ENCODE results near the gene AKAP7.

The AKAP7 gene

DNA sequence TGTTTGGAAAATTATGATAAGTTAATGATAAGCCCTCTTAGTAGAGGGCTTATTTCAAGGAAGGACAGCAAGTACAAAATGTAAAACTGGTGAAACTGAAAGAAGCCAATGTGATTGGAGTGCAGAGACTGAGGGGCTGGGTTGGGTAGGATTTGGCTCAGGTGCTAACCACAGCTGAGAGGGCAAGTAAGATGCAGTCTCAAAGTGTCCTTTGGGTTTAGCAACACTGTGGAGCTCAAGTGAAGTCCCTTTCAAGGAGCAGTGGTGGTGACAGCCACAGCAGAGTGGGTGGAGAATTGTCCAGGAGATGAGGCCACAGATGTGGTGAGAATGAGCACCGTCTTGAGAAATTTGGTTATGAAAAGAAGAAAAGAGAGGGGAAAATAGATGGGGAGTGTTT is 181.4 kb downstream of the AKAP7 start:
- Histone ChIP-seq H3F3A (ENCODE audit: insufficient read depth, low read length) (no peaks in the 10 kb centered on the region), H3K4me3 (ENCODE audit: low read length) (no peak overlapping the region), H3K9me3 (replicated peaks; ENCODE audit: insufficient read depth, low read length) (no peaks in the 10 kb centered on the region), H3K4me1 (ENCODE audit: low read length) (no peaks in the 10 kb centered on the region), H3K27ac (ENCODE audit: low read length) (no peak overlapping the region), H2AFZ (ENCODE audit: low read length) (no peak overlapping the region), H3K27me3 (replicated peaks; ENCODE audit: insufficient read depth, low read length) (no peaks in the 10 kb centered on the region), H3K9me2 (replicated peaks; ENCODE audit: insufficient read depth, low read length) (no peaks in the 10 kb centered on the region), H4K20me1 (ENCODE audit: insufficient read depth, low read length) (no peaks in the 10 kb centered on the region), H3K9ac (ENCODE audit: low read length) (no peak overlapping the region), H3K79me2 (ENCODE audit: low read length) (no peaks in the 10 kb centered on the region), H3K4me2 (ENCODE audit: low read depth, low read length) (no peak overlapping the region), H3K36me3 (replicated peaks; ENCODE audit: insufficient read depth, low read length) (no peaks in the 10 kb centered on the region)
- TF ChIP-seq EZH2 (optimal IDR thresholded peaks at IDR 0.05; ENCODE audit: low read depth, low read length), result no peak
- TF ChIP-seq, protein P1, sequence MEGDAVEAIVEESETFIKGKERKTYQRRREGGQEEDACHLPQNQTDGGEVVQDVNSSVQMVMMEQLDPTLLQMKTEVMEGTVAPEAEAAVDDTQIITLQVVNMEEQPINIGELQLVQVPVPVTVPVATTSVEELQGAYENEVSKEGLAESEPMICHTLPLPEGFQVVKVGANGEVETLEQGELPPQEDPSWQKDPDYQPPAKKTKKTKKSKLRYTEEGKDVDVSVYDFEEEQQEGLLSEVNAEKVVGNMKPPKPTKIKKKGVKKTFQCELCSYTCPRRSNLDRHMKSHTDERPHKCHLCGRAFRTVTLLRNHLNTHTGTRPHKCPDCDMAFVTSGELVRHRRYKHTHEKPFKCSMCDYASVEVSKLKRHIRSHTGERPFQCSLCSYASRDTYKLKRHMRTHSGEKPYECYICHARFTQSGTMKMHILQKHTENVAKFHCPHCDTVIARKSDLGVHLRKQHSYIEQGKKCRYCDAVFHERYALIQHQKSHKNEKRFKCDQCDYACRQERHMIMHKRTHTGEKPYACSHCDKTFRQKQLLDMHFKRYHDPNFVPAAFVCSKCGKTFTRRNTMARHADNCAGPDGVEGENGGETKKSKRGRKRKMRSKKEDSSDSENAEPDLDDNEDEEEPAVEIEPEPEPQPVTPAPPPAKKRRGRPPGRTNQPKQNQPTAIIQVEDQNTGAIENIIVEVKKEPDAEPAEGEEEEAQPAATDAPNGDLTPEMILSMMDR (IDR thresholded peaks at IDR 0.05; ENCODE audit: low read length), result no peak
- no peak for TF ChIP-seq EZH2phosphoT487 (IDR thresholded peaks at IDR 0.05; ENCODE audit: low read length)
- DNase-seq, result no peak

DNA sequence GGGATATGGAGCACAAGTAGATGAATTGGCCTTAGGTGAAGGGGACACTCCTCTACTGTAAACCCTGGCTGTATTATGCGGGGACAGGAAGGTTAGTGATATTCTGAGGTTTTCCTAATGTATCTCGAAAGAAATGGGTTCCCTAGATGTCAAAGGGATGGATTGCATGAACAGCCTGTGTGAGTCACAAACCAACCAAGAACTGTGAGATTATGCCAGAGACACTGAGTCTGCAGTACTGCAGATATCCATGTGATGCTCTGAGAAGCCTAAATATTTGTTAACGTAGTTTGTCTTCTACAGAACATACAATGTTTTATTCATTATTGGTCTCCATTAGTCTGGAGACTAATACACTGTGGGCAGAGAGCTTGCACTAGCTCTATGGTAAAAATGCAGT is 182.2 kb downstream of the AKAP7 start:
- no peaks in the 10 kb centered on the region for H3K9me3 ChIP-seq (replicated peaks; ENCODE audit: insufficient read depth, low read length)
- no peak overlapping the region for H3K9ac ChIP-seq (ENCODE audit: low read length)
- no peaks in the 10 kb centered on the region for H3K27me3 ChIP-seq (replicated peaks; ENCODE audit: insufficient read depth, low read length)
- H4K20me1 ChIP-seq (ENCODE audit: insufficient read depth, low read length), result no peaks in the 10 kb centered on the region
- no peak overlapping the region for H3K4me3 ChIP-seq (ENCODE audit: low read length)
- no peaks in the 10 kb centered on the region for H3K79me2 ChIP-seq (ENCODE audit: low read length)
- no peak overlapping the region for H3K27ac ChIP-seq (ENCODE audit: low read length)
- H3F3A ChIP-seq (ENCODE audit: insufficient read depth, low read length), result no peaks in the 10 kb centered on the region
- H2AFZ ChIP-seq (ENCODE audit: low read length), result no peak overlapping the region
- no peaks in the 10 kb centered on the region for H3K4me1 ChIP-seq (ENCODE audit: low read length)
- H3K4me2 ChIP-seq (ENCODE audit: low read depth, low read length), result no peak overlapping the region
- TF ChIP-seq EZH2 (optimal IDR thresholded peaks at IDR 0.05; ENCODE audit: low read depth, low read length) (no peak), EZH2phosphoT487 (IDR thresholded peaks at IDR 0.05; ENCODE audit: low read length) (no peak)
- TF ChIP-seq, protein P1 (IDR thresholded peaks at IDR 0.05; ENCODE audit: low read length), result no peak
- no peak for DNase-seq
- H3K36me3 ChIP-seq (replicated peaks; ENCODE audit: insufficient read depth, low read length), result no peaks in the 10 kb centered on the region
- no peaks in the 10 kb centered on the region for H3K9me2 ChIP-seq (replicated peaks; ENCODE audit: insufficient read depth, low read length)

DNA sequence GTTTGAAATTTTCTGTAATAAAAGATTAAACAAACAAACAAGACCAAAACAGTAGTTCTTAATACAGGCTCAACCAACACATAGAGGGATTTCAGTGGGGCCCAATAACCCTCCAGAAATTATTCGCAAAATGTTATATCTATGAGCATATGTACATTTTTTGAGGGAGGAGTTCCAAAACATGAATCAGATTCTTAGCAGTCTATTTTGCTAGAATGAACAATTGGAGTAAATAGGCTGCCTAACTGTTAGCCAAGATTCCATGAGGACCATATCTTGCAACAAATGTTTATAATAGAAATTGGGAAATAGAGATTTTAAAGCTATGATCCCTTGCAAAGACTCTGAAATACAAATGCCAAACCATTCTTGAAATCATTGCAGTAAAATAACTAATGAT is 186.3 kb downstream of the AKAP7 start:
- Histone ChIP-seq H3F3A (ENCODE audit: insufficient read depth, low read length) (no peaks in the 10 kb centered on the region), H3K27me3 (replicated peaks; ENCODE audit: insufficient read depth, low read length) (no peaks in the 10 kb centered on the region), H3K4me2 (ENCODE audit: low read depth, low read length) (no peak overlapping the region), H3K9me2 (replicated peaks; ENCODE audit: insufficient read depth, low read length) (no peaks in the 10 kb centered on the region), H3K27ac (ENCODE audit: low read length) (no peak overlapping the region), H3K4me1 (ENCODE audit: low read length) (no peaks in the 10 kb centered on the region), H3K4me3 (ENCODE audit: low read length) (no peak overlapping the region), H3K36me3 (replicated peaks; ENCODE audit: insufficient read depth, low read length) (no peaks in the 10 kb centered on the region), H3K79me2 (ENCODE audit: low read length) (no peaks in the 10 kb centered on the region), H4K20me1 (ENCODE audit: insufficient read depth, low read length) (no peaks in the 10 kb centered on the region), H3K9me3 (replicated peaks; ENCODE audit: insufficient read depth, low read length) (no peaks in the 10 kb centered on the region), H2AFZ (ENCODE audit: low read length) (no peak overlapping the region), H3K9ac (ENCODE audit: low read length) (no peak overlapping the region)
- TF ChIP-seq EZH2phosphoT487 (IDR thresholded peaks at IDR 0.05; ENCODE audit: low read length) (no peak), EZH2 (optimal IDR thresholded peaks at IDR 0.05; ENCODE audit: low read depth, low read length) (no peak)
- TF ChIP-seq, protein P1 (IDR thresholded peaks at IDR 0.05; ENCODE audit: low read length), result no peak
- no peak for DNase-seq

All from MM.1S (cell line).